GM18499 (cell line): Measurements from ENCODE around the gene FOXN3.

Source experiments
- ATAC-seq: cut with Tn5 transposase; IDR thresholded peaks from one replicate; pipeline ENCODE4 v1.9.1; 2021; ENCODE audit warnings: moderate number of reproducible peaks; ENCODE audit not compliant: insufficient read depth, unreplicated experiment

Gene FOXN3

DNA sequence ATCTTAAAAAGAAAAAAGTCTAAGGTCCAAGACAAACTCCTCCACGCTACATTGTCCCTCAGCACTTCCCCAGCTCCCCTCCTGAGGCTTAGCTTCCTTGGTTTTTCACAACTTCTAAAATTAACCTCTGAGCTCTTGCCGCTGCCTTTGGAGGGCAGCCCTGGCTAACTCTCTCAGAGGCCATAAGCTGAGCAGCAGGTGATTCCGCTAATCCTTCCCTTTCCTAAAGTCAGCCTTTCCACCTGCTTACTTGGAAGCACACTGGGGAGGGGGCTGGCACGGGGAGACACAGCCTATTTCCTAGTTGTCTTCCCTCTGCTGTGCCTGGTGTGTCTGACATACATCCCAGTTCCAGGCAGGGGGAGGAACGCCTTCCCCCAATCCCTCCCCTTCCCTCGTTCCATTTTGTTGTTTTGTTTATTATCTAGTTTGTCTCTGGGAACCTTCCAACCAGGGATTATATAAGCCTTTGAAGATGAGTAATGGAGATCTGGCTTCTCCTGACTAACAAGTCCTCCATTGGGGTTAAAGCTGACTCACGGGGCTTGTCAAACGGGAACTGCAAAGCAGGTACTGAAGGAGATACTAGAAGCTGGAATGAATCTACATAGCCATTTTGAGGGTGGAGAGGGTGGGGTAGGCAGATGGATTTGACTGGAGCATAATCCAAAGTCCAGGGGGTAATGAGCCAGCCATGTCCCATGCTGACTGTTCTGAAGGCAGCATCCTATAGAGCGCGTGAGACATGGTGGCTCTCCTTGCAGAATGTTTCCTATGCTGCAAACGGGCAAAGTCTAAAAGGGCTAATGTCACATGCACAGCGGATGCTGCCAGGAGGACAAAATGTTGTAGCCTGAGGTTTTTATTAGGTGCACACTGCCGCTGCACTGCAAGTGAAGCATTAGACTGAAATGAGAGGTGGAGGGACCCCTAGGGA, 230.8 kb downstream of the FOXN3 start:
- no peak for ATAC-seq

DNA sequence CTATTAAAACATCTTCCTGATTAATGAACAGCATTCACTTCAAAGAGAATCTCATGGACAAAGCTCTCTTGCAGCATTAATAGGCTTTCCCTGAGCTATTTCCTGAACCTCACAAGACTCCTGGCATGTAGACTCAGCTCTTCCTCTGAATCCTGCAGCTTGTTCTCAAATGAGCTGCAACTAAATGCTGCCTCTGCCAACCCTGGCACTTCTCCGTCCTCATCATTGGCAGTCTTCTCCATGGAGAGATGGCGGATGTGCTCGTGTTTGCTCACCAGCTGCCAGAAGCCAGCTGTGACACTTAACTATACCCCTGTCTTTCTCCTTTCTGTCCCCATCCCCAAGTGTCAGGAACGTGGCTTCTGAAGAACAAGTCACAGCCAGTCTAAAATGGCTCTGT, 232.1 kb downstream of the FOXN3 start:
- no peak for ATAC-seq

DNA sequence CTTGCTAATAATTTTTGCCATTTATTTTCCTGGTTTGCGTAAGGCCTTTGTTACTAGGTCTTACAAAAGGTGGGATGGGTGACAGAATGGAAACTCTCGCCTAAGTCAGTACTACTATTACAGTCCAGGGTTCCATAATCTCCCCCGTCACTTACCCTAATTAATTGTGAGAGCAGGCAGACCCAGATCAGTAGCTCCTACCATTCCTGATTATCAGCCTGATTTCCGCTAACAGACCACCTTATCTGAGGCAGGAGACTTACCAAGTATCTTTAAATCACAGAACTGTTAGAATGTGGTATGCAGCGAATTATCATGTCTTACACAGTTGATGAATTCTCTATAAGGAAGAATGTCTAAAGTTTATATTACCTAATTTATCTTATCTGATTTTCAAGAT, 234.7 kb downstream of the FOXN3 start:
- no peak for ATAC-seq

DNA sequence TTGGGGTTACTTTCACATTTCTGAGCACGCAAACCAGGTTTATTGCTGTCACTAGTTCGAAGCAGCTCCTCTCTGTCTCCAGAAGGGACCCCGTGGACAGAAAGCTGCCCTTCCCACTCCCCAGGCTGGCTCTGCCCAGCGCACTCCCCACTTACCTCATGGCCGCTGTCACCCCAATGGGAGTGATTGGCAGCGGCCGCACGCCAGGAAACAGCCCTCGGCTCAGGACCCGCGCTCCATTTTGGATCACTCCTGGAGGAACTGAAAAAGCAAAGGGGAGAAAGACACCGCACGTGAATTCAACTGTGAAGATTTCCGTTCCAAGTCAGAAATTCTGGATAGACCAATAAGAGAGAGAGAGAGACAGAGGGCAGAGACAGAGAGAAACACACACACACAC, 236.5 kb downstream of the FOXN3 start:
- no peak for ATAC-seq

DNA sequence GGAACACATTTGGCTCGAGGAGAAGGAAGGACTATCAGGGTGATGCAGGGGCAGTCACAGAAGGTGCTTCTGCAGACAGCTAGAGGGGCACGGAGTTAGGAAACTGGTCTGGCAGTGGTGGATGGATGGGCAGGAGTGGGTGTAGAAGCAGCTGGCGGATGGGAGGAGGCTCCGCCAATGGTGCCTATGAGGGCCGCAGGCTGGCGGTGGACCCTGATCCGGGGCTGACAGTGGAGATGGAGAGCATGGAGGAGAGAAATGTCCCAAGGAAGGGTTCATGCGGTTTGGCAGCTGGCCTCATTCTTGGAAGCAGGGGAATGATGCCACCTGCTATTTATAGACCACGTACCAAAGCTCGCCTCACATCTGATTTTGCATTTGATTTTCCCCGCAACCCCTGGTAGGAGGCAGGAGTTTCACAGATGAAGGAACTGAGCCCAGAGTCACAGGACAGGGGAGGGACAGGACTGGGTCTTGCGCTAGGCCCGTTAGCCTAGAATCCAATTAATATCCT, 237.1 kb downstream of the FOXN3 start:
- no peak for ATAC-seq

DNA sequence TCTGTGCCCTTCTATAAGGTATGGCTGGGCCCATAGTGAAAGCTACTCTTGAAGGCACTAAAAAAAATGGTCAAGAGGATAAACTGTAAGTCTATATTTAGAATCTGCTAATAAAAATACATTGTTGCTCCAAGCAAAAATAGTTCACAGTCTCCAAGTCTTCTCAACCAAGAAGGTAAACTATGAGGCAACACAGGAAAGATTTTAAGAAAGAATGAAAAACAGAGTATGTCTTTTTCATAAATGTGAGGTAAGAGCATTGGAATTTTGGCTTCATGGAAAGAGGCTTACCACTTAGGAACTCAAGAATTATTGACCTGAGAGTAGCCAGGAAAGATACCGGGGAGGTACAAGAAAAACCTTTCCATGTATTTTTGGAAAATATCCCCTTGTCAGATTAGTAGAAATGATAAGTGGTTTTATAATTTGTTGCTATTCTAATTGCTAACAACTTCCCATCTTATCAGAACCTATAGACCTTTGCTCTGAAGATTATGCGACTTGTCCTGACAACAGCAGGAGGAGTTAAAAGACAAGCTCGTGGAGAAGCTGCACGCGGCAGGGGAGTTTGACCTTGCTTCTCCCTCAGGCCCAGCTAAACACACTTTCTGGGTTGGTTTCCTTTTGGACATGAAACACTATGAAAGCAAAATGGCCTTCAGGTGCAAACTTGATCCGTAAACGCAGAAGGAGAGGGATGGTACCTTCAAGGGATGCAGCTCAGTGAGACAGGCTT, 238.1 kb downstream of the FOXN3 start:
- ATAC-seq: no peak

DNA sequence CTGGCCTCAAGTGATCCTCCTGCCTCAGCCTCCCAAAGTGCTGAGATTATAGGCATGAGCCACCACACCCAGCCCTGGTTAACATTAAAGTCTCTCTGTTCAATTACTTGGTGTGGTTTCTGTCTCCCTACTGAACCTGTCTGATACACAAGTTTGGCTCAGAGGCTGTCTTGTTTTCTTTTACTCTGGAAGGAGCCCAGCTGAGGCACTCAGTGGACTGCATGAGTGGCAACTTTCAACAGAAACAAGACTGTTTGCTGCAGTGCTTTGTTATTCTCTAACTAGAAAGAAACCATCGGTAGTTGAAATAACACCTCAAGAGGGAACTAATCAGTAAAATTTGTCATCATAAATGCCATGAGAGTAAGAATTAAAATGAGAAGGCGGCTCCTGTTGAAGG, 238.7 kb downstream of the FOXN3 start:
- no peak for ATAC-seq

DNA sequence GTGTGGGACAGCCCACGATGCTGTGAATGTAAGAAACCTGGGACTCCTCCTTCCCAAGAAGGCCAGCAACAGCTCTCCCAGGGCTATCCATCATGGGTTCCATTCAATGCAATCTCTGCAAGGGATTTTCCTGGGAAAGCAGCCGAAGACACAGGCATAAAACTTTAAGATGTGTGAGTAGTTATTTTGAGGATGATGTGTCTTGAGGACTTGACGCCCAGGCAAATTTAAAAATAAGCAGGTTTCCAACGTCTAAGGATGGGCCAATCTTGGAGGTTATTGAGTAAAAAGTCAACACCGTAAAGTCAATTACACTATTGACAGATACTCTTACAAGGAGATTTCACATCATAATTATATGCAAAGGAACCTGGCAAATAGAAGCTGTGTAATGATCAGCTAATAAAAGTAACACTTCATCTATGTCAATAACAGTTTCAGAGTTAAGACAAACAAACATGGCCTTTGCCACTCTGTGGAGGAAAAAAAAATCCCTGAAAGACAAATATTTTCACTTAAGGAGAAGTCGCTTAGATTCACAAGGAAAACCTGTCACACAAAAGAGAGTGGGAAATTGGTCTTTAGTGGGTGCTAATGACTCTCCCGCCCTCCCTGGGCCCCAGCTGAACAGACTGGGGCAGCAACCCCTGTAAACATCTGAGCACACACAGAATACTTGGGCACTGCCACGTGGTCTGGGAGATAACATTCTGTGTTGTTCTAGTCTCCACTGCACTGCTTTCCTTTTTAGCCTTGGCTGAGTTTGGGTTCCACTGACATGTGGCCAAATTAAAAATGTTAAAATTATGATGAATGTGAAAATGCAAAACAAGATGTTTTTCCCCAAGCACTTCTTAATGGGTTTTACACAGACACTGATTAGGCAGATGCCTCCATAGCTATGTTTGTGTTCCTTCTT, 240.9 kb downstream of the FOXN3 start:
- ATAC-seq: no peak

DNA sequence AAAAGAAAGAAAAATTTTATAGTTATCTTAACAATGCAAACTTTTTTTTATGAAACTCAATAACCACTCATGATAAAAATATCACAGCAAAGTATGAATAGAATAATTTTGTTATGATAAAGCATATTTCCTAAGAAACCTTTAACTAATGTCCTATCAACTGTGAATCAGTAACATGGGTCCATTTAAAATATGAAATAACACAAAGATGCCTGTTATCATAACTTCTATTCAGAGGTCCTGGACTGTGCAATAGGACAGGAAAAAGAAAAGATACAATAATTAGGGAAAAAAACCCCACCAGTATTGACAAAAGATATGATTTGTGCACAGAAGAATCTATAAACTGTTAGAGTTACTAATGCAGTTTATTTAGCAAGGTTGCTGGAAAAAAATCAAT, 245.4 kb downstream of the FOXN3 start:
- ATAC-seq: no peak

DNA sequence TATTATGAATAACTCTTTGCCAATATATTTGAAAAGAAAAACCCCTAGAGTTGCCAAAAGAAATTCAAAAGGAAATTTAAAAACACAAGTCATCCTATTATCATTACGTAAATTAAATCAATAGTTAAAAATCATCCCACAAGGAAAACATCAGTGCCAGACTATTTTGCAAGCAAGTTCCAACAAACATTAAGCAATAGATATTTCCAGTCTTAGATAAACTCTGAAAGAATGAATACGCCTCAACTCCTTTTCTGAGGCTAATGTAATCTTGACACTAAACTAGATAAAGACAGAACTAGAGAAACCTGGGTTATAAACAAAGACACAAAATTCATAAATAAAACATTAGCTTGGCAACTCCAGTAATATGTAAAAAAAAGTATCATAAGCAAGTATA, 245.9 kb downstream of the FOXN3 start:
- ATAC-seq: no peak

DNA sequence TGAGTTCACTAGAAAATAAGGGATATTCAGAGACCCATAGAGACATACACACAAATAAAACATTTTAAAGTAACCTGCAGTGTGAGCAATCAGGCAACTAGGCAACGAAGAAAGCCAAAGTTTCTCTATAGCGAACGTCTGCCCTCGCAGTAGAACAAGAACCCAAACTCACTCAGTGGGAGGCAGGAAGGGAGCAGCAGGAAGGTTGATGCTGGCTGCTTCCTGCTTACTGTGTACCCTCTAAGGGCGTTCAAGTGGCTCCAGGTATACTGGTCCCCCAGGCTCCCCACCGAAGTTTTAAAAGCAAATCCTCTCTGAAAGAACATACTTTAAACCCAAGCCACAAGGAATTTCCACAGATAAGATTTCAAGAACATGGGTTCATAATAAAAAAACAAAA, 249.3 kb downstream of the FOXN3 start:
- no peak for ATAC-seq

DNA sequence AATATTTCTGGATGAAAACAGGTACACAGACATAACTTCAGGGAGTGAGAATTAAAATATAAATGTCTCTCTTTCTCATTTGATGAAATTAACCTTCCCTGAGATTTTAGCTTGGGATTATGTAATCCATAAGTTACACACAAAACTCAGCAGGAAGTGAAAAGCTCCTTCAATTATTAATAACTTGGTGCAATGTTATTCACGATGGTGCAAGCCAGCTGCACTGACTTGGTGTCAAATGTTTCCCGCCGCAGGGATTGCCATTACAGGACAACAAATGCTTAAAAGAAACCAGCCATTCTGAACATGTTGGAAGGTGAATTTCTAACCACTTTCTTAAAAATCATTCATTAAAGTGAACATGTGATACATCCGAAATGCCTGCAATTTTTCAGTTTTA, 250.4 kb downstream of the FOXN3 start:
- ATAC-seq: no peak

DNA sequence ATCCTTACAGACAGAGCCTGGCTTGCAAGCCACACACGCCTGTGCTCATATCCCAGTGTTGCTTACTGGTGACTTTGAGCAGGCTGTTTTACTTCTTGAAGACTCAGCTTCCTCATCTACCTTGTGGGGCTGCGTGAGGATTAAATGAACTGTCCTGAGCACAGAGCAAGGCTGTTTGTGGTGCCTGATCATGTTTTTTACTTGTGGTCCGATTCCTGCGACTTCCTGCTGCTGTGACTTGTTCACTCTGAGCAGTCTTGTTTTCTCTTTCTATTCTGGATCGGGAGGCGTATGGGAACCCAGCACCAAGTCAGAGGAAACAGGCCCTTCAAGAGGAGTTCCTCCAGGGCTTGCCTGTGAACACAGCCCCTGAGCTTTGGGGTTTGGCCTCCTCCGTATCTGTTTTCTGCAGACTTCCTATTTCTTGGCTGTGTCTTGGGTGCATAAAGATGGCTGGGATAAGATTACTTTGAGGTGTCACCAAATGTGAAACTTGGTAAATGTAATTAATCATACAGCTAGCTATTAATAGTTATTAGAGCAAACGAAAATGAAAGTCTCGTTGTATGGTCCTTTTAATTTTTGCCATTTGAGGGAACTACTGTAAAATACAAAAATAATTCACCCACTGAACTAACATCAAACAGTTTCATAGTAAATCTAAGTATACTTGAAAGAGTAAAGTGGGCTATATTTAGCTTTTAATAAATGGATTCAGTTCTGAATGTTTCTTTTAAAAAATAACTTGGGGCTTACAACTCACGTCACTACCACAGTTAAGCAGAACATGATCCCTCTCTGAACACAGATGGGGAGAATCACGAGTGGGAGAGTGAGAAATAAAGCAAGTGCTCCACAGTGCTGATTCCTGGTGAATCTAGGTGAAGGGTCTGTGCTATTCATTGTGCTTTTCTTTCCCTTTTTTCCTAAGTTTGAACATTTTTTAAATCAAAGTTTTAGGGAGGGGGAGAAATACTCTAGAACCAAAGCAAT, 251.5 kb downstream of the FOXN3 start:
- ATAC-seq: peak; percentile 47

DNA sequence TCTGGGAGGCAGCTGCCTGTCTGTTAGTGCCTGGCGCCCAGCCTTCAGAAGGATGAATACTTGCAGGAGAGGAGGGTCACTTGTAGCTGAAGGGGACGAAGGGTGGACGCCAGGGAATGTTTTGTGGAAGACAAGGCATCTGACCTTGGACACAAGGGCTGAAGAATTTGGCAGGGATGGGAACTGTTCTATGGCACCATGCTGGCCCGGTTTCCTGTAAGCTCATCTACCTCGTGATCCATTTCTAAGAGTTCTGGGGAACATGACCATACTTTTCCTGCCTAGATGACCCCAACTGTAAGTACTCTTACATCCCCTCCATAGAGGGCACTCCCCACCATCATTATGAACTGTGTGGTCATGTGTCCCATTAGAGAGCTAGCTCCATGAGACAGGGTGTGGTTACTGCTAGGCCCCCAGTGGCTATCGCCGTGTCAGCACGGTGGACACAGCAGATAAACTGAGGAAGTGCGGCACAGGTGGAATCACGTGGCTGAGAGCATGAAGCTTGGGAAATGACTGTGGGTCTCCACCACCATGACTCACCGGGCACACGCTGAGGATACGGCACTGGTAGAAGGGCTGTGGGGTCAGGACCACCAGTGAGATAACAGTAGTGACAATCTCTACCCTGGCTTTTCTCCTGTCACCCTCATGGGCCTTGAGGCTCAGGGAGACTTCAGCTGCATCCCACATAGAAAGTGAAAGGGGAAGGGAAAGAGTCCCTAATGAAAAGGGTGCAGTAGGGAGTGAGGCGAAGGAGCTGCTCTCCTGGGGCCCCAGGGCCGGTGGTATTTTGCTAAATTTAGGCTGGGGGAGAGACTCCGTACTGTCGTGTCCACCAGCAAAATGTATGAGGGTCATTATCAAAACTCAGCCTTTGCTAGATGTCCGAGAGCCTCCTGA, 252.6 kb downstream of the FOXN3 start:
- ATAC-seq: peak; percentile 13

DNA sequence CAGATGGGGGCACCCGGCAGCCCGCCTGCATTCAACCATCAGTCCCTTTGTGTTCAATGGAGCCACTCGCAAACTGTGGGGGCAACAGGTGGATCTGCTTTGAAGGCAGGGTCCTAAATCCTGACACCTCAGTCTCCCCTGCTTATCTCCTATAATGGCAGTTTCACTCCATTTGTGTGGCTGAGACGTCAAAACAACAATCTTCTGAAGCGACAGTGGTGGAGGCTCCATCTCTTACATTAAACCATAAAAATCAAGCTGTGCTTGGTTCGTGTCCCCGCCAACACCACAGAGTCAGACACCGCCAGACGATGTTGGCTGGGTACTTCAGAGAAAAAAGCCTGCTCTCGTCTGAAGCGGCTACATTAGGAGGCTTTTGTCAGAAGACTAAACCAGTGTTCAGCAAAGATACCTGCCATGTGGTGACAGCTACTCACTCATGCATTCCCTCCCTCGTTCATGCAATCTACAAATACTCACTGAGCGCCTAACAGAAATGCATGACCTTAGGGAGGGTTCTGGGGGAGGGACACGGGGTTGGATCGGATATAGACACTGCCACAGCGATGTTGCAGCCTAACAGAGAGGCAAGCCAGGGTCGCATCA, 253.9 kb downstream of the FOXN3 start:
- ATAC-seq: no peak

DNA sequence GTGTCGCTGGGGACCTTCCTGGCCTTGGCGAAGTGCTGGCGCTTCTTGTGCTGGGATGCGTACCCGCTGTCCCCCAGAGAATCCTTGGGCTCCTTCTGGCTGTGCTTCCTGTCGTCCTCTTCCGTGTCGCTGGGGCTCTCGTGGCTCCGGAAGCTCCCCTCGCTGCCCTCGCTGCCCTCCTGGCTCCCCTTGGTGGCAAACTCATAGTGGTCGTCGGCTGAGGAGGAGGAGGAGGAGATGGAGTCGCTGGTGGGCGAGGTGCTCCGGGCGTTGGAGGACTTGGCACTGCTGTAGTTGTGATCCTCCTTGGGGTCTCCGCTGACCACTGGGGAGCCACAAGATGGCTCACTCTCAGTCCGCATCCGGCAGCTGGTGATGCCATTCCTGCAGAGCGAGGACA, 254.4 kb downstream of the FOXN3 start:
- ATAC-seq: no peak

DNA sequence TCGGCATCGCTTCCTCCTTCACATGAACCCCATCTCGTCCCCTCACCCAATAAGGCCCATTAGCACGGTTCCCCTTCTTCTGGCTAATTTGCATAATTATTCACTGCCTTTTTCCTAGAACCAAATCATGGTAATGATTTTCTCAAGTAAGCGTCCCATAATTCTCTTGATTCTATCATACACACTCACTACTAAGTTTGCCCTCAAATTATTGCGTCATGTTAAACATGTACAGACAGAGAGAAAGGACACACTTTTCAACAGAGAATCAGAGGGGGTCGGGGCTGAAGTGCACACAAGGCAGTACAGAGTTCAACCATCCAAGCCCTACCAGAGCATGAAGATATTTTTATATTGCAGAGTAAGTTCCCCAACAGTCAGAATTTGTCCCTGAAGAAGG, 256.6 kb downstream of the FOXN3 start:
- no peak for ATAC-seq

DNA sequence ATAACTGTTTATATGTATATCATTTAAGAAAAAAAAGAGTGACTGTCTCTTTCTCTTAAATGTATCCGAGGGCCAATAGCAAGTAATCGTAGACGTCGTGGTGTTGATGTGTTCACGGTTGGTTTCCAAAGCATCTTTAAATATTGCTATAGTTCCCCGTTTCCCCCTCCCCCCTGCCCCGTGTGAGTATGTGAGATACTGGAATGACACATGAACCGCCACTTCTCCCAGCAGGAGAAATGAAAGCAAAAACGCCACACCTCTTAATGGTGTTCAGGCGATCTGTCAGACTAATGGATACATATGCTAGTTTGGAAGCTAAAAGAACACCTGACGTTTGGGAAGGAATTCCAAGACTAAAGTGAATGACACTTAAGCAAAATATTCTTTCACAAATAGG, 258.3 kb downstream of the FOXN3 start:
- no peak for ATAC-seq
